GM19240 (cell line): ENCODE data around the gene POLR2M.

ENCODE experiments used
- DNase-seq: peaks from one replicate; pipeline ENCODE4 v3.0.0; 2011; ENCODE audit warnings: low spot score; ENCODE audit not compliant: insufficient read length

Gene POLR2M

DNA sequence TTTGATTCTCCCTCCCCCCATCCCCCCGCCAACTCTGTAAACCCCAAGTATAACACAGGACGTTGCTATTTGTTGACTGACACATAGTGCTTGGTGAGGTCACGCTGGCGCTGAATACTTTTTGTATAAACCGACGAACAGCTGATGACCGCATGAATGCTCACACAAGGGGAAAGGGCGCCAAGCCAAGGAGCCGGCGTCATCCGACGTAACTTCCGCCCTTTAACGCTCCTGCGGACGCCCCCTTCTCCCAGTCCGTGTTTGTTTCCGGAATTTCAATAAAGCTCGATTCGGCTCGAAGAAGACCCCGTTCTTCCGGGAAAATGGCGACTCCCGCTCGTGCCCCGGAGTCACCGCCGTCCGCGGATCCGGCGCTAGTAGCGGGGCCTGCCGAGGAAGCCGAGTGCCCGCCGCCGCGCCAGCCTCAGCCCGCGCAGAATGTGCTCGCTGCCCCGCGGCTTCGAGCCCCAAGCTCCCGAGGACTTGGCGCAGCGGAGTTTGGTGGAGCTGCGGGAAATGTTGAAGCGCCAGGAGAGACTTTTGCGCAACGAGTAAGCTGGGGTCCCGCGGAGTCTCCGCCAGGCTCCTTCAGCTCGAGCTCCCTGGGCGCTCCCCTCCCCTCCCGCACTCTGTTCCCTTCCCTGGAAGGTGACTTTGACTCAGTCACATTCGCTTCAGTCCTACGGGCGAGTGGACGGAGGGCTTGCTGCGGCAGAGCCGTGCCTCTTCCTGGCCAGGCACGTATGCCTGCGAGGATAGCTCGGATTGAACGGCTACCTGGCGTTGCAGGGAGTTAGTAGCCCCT is at the start of gene POLR2M:
Gene POLR2M (plus strand): TSS at position 310 of the 805 bp plus-strand sequence. CDS start 129 bp downstream, at position 439.
- peak; percentile 51 for DNase-seq

DNA sequence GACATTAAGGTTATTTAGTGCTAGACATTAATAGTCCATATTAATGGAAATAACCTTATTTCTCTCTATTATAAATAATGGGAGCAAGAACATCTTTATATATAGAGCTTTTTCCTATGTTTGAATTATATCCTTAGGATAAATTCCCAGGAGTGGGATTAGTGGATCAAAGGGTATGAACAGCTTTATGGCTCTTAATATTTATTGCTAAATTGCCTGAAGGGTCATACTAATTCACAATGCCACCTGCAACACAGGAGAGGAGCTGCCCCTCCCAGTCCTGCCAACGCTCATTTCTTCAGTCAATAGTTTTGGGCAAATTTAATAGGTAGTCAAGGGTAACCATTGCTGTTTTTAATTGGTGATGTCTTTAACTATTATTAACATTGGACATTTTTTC is 48.9 kb upstream of the POLR2M start:
- DNase-seq = no peak

DNA sequence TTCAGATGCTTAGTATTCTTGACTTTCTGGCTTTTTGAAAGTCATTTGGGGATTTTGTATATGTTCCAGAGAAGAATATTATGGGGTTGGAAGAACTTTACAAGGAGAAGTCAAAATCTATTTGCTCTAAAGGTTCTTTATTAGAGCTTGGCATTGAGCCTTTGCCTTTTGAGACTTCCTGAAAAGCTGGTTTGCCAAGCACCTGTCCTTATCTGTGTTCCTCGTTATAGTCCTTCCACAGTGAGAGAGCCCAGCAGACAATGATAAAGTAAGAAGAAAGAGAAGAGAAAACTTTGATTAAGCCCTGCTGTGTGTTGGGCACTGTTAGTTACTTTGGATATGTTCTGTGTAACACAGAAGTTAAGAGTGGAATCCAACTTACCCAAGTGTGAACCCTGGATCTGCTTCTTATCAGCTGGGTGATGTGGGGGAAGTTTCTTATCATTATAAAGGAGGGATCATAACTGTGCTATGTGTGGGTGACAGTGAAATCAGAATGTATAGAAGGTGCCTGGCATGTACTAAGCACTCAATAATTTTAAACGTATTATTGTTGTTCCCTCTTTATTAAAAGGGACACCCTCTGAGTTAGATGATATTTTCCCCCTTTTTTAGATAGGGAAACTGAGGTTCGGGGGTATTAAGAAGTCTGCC is 44.3 kb upstream of the POLR2M start:
- DNase-seq = no peak

DNA sequence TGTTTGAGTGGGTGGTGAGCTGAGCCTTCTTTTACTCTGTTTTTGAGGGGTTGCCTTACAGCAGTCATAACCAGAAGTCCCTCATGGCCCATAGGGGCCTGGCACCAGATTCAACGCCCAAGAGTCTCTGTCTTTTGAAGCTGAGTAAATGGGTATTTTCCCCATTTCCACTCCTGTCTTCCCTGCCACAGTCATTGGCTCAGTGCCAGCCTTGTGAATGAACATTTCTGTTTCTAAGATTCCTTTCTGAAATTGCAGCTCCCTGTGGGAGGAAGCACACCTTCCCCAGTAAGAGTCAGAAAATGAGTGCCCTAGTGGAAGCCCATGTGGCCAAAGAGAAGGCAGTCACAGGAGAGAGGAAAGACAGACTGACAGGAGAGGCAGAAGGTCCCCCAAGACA is 43.7 kb upstream of the POLR2M start:
- DNase-seq = no peak

DNA sequence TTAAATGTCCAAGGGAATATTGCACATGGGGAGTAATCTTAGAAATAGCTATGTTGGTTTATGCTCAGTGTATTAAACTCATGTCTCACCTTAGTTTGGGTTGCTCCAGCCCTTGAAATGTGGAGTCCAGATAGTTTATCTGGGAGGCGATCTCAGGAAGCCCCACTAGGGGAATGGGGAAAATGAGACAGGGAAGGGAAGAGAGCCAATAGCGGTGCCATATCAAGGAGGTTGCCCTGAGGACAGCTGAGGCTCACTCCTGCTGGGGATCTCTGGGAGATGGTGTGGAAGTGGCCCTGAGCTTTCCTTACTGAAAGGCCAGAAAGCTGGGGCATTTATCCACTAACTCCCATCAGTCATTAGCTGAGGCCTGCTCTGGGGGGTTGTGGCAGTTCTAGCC is 43.3 kb upstream of the POLR2M start:
- DNase-seq = no peak

DNA sequence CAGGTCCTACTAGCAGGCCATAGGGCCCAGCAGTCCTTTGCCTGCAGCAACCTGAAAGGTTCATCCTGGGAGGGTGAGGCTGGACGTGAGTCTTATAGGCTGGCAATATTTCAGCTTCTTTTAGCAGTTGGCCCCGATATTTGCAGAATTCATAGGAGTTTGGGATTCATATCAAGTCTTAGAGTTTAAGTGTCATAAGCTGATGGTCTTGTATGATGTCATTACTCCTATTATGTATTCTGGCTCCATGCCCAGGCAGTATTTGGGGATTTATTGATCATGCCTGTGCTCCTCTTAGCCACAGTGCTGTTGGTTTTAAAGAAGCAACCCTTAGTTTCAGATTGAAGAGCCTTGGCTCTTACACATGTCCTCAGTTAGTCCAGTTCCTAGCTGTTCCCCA is 41.3 kb upstream of the POLR2M start:
- no peak for DNase-seq

DNA sequence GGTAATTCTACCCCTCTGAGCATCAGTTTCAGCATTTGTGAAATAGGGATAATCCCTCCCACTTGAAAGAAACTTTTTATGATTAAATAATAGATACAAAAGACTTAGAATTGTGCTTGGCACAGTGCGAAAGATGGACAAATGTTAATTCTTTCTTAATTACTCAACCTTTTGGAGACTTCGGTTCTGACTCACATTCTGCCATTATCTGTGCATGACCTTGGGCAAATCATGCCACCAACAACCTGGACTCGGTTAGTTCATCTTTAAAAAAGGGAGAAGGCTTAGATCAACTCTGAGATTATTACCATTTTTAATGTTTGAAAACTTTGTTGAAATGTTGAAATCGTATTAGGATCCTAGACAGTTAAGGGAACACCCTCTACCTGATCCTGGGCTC is 40.6 kb upstream of the POLR2M start:
- no peak for DNase-seq

DNA sequence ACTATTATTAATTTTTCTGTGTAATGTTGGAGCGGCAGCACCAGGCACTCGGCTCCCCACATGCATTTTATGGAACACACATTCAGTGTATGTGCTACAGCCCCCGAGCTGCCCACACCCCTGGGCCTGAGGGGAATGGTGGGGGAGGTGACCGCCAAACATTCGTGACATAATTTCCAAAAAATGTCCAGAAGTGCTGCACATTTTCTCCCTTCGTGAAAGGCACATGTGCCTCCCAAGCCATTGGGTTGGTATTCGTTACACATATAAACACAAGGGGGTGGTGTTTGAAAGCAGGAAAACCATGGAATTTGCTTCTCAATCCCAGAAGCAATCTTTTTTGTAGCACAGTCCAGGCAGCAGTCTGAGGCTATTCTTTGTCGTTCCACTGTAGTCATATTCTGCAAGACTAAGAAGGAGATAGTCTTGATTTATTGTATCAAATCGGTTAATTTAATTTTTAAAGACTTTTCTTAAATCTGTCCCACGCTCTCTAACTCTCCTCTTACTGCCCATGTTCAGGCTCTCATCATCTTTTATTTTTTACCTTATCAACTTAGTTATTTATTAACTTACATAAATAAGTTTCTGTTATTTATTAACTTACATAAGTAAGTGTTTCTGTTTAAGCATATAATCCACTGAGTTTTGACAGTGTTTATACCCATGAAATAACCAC is 39.2 kb upstream of the POLR2M start:
- DNase-seq = no peak

DNA sequence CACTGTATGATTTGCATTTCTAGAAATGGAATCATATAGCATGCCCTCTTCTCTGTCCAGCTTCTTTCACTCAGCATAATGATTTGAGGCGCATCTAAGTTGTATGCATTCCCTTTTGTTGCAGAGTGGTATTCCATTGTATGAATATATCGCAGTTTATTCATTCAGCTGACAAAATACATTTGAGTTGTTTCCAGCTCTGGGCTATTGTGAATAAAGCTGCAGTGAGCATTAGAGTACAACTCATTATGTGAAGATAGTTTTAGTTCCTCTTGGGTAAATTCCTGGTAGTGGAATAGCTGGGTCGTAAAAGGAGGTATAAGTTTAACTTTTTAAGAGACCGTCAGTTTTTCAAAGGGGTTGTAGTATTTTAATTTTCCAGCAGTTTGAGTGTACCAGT is 38.5 kb upstream of the POLR2M start:
- no peak for DNase-seq

DNA sequence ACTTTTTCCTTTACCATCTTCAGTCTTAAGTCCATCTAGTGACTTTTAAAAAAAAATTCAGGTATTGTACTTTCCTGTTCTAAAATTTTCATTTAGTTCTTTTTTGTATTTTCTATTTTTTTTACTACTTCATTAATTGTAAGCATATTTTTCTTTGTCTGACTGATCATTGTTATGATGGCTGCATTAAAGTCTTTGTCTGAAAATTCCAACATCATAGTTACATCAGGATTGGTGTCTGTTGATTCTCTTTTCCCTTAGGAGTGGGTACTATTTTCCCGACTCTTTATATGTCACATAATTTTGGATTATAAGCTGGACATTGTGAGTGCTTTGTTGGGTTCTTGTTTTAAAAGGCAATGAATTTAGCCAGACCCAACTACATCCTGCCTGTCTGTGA is 34.9 kb upstream of the POLR2M start:
- DNase-seq = no peak

DNA sequence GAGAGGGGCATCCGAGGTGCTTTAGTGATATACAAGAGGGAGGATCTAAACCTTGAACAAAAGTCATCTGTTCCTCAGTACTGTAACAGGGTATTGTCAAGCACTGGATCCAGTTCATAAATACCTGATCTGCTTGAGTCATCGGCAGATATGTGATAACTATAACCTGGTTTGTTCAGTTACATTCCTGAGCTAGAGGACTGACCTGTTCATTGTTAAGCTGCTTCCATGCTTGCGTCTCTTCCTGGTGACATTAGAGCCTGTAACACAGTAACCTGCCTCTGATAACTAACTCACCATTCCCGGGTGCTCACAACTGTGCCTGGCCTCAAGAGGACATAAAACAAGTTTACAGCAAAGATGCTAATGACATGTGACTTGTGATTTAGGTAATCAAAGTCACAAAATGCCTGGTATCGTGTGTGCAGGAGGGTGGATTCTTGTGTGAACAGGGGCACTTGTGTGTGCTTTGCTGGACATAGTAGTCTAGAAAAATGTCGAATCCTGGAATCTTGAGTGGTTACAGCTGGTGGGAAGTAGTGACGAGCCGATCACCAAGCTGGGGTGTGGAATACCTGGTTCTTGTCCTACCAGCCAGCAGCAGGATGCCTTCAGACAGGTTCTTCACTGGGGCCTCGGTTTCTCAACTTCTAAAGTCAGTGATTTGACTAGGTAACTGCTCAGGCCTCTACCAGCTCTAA is 30.9 kb upstream of the POLR2M start:
- no peak for DNase-seq

DNA sequence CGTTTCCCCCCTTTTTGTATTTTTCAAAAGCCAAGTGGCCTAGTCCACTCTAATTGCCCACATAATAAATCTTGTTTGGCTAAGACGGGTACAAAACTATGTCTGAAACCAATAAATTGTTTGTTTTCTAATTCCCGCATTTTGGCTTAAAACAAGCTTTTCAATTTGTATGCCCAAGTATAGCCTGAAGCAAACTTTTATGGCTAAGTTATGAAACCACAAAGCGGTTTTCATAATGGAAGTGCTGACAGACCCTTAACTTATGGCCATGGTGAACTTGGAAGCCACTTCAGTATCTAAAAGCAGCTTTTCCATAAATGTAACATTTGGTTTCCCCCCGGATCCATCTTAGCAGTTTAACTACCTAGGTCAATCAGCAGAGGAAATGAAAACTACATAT is 29.9 kb upstream of the POLR2M start:
- no peak for DNase-seq

DNA sequence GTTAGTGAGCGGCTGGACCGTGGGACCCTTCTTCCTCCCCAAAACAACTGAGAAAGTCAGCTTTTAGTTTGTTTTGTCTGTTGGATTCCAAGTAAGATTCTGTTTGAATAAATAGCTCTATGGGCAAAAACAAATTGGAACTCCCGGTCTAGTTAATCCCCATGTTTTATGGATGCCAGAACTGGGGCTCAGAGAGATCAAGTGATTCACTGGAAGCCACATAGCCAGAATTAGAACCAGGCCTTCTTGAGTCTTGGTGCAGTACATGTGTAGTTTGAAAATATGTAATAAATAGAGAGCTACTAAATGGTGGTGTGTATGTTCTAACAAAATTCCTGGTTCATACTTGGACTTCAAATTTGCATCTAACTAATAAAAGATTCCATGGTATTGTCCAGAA is 29.3 kb upstream of the POLR2M start:
- no peak for DNase-seq

DNA sequence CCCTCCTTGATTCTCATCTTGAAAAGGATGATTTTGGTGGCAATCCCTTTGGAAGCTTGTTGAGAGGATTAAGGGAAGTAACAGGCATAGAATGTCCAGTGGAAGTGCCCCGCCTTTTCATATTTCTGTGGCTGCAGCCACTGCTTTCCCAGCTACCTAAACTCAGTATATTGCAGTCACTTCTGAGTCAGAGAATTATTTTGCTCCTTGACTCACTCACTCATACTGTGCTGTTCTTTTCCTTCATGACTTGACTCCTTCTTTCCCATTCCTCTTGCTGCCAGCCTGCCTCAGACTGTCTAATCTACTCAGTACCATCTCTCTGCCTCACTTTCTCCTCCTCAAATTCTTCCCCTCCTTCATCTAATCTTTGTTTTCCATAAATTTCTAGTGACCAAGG is 26.5 kb upstream of the POLR2M start:
- DNase-seq = no peak

DNA sequence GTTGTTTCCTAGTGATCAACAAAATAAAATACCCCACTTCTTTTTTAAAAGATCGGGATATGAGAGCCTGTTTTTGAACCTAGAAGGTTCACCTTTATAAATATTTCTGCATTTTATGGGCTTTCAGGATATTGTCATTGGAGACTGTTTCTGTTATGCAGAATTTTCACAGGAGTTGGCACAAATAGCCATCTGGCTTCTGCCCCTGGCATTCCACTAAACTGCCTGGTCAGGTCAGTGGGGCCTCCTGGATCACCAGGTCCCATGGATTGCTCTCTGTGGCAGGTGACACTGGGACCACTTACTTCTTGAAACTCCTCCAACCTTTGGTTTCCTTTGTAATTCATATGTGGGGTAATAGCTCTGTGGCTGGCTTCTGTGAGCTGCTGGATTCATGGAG is 25.5 kb upstream of the POLR2M start:
- DNase-seq = no peak

DNA sequence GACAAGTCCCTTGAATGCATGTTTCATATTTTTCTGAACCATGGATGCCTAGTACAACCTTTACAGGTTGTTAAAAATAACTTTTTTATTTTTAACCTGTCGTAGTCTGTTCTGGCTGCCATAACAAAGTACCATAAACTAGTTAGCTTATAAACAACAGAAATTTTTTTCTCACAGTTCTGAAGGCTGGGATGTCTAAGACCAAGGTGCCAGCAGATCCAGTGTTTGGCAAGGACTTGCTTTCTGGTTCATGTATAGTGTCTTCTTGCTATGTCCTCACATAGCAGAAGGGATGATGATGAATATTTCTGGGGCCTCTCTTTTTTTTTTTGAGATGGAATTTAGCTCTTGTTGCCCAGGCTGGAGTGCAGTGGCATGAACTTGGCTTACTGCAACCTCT is 23.0 kb upstream of the POLR2M start:
- no peak for DNase-seq

DNA sequence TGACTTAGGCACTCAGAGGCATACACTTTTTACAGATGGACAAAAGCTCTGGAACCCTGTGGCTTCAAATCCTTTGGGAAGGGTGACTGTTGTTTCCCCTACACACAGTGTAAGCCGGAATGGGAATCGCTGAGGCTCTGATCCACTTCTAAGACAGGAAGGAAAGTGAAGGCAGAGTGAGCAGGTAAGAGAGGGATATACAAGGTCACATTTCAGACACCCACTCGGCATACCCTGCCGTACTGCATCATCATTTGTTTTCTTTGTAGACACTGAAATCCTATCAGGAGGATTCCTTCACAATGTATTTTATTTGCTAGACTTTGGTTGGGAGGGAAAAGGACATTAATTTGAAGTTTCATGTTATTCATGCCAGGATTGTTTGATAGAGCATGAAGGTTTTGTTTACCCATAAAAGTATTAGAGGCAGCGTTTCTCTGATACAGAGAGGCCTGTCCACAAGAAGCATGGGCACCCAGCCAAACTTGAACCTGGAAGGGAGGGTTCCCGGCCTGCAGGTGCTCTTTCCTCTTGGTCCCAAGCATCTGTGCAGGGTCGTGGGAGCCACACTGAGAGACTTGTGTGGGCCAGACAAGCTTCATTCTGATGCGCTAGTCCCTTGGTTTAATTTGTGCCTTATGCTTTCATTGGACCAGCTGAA is 21.9 kb upstream of the POLR2M start:
- no peak for DNase-seq

DNA sequence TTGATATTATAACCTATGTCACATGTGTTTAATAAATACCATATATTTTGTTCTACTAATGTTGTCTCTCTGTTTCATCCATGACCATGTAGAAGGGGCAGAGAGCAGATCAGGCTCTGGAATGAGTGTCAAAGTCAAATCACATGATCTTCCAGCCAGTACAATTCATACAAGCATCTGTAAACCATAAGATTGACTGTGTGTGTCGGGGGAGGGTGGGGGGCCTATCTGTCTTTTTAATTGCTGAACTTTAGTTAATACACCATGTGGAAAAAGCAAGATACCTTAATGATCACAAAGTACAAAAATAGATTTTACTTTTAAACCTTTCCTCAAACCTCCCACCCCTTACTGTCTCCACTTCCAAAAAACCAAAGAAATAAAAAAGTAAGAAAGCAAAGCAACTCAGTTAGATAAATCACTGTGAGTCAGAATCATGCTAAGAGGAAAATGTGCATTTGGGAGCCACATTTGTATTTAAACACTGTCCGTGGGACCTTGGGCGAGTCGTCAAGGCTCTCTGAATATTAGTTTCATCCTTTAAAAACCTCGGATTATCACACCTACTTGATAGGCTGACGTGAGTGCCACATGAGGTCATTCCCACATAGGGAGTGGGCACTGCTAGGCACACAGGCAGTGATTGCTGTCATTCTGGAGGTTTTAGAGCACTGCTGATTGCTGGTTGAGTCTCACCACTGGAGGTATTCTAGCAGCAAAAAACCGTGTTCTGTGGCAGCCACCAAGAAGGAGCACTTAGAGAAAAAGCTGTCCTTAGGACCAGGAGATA is 21.0 kb upstream of the POLR2M start:
- DNase-seq = no peak

DNA sequence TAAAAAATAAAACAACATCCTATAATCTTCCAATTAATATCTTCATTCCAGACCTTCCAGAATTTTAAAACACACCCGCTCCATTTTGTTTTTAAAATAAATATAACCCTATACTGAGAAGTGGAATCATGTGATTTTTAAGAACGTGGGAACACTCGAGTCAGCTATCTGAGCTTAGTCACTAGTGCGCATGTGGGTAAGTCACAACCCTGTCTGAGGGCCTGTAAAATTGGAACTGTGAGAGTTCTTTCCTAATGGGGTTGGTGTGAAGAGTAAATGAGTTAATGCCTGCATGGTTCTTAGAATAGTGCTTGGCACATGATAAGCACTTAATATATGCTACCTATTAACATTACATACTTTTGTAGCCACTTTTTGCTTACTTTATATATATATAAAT is 19.9 kb upstream of the POLR2M start:
- DNase-seq = no peak

DNA sequence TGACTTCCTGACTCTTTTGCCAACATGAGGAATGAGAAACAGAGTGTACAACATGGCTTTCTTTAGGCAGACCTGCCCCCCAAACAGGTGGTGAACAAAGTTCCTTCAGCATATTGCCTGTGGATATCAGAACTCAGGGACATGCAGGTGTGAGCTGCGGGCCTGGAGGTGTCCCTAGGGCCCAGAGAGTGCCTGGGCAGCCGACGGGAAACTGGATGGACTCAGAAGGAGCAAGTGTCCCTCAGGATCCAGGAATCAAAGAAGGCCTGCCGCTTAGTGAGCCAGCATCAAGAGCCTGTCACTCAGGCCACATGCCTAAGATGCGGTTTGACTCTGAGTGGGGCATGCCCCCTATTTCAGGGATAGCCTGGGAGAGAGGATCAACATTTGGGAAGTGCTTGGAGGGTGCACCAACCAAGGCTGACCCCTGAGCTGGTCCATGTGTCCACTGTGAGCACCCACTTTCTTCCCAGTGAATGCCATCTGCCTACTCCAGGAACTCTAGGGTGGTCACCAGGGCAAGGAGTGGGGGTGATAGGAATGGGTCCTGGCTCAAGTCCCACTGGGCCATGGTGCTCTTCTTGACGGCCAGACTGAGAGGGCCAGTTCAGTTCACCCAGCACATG is 16.1 kb upstream of the POLR2M start:
- no peak for DNase-seq
